CD4-positive, CD25-positive, alpha-beta regulatory T cell (primary cell): ENCODE results near the gene PDE4D. TPM values are rescaled to one million over a fixed set of nuclear protein-coding genes. Genes with fewer than 3 reads are reported as not detected.

Source experiments
- ATAC-seq, 2 donors: fragments of 150-1000 bp; cut with Tn5 transposase; one replicate each; pipeline ENCODE4 v1.10.0; 2021; ENCODE audit warnings: low read depth in 2 of 2, moderate number of reproducible peaks in 2 of 2, moderate library complexity in 1 of 2
- DNase-seq, 3 donors: peaks; one replicate each; pipeline versions ENCODE4 v3.0.0 to v3.0.0-alpha.2; 2012 to 2022; ENCODE audit warnings: mixed read lengths in 1 of 3
- H3K27ac ChIP-seq: one replicate; pipeline ENCODE4 v1.7.0; 2013; ENCODE audit warnings: mild to moderate bottlenecking, low read length; ENCODE audit not compliant: insufficient read depth, poor library complexity, severe bottlenecking
- H3K27me3 ChIP-seq: one replicate; pipeline ENCODE4 v1.7.0; 2013; ENCODE audit warnings: low read length; ENCODE audit not compliant: control insufficient read depth, insufficient read depth
- H3K36me3 ChIP-seq: one replicate; pipeline ENCODE4 v1.7.0; 2013; ENCODE audit warnings: mild to moderate bottlenecking, low read length, moderate library complexity; ENCODE audit not compliant: control insufficient read depth, insufficient read depth
- H3K4me1 ChIP-seq: 2 replicates; pipeline ENCODE4 v1.7.0; 2013; ENCODE audit warnings: mild to moderate bottlenecking, low read length; ENCODE audit not compliant: insufficient read depth, control insufficient read depth, poor library complexity, severe bottlenecking
- H3K4me3 ChIP-seq: one replicate; pipeline ENCODE4 v1.7.0; 2013; ENCODE audit warnings: low read depth, mild to moderate bottlenecking, low read length, moderate library complexity
- H3K9me3 ChIP-seq, 2 experiments: 1 replicate in 1 of 2; 2 replicates in 1 of 2; pipeline ENCODE4 v1.7.0; 2013; ENCODE audit warnings: low read length in 2 of 2, mild to moderate bottlenecking in 1 of 2, moderate library complexity in 1 of 2; ENCODE audit not compliant: control insufficient read depth in 2 of 2
- H3K27ac Mint-ChIP-seq, 3 donors: one replicate each; pipeline ENCODE4 v1.8.0; 2020 to 2022; ENCODE audit warnings: mild to moderate bottlenecking in 3 of 3, mixed read lengths in 3 of 3, moderate library complexity in 2 of 3
- H3K27me3 Mint-ChIP-seq: one replicate; pipeline ENCODE4 v1.8.0; 2022; ENCODE audit warnings: mild to moderate bottlenecking, mixed read lengths
- H3K36me3 Mint-ChIP-seq: one replicate; pipeline ENCODE4 v1.8.0; 2020; ENCODE audit warnings: mixed read lengths
- H3K4me1 Mint-ChIP-seq, 4 donors: one replicate each; pipeline ENCODE4 v1.8.0; 2020 to 2022; ENCODE audit warnings: mixed read lengths in 4 of 4, mild to moderate bottlenecking in 1 of 4
- H3K4me3 Mint-ChIP-seq, 4 donors: one replicate each; pipeline ENCODE4 v1.8.0; 2020 to 2022; ENCODE audit warnings: mild to moderate bottlenecking in 4 of 4, mixed read lengths in 4 of 4, moderate library complexity in 3 of 4
- H3K9me3 Mint-ChIP-seq, 7 donors: one replicate each; pipeline ENCODE4 v1.8.0; 2020 to 2022; ENCODE audit warnings: mixed read lengths in 7 of 7, mild to moderate bottlenecking in 3 of 7, moderate library complexity in 2 of 7
- polyA plus RNA-seq, 4 donors: library from polyadenylated mRNA; unstranded; fragments of 300-500 nt; fragmentation: Illumina TruSeq; gene quantifications; one replicate each; pipeline ENCODE4 v1.2.3, GENCODE V29; 2021
- total RNA-seq: library from RNA; stranded (reverse); gene quantifications from one replicate; pipeline ENCODE4 v1.2.3, GENCODE V29; 2022

The PDE4D gene
- total and polyA plus RNA-seq, 5 donors from 2014 or later = 2.1 to 39.9 (median 4.8) TPM

DNA sequence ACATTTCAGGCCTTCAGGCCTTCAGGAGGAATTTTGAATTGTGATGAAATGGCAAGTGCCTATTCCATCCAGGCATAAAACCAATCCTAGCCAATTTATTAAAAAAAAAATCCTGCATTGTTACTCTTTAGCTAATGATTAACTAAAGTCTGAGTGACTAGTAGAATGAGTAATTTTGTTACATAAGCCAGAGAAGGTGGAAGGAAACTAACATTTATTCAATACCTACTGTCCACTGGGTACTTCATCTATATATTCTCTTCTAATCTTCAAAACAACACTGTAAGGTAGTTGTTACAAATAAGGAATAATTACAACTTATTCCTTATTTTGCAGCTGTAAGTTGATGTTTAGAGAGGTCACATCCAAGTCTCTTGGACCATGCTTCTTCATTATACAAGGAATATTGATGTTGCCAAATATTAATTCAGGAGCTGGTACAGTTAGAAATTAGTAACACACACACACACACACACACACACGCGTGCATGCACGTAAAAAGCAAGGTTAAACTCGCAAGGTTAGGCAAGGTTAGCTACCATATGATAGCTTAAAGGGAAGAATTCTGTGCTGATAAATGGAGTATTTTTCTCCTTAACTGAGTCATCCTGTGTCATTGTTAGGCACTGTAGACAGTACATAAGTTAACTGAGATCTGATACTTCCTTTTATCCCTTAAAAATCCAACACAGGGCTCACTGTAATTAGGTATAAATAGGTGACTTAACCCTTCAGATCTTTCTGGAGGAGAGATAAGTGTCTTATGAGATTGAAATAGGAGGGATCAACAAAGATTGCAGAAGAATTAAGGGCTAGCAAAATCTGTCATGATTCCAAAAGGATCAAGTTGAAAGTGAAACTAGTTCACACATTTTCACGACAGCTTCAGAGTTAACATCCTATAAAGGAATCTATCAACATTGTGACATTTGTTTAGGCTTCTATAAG, 596.9 kb downstream of the PDE4D start:
- no peaks in the 10 kb centered on the region for H3K36me3 ChIP-seq
- Mint-ChIP-seq H3K27ac (peak overlapping the region in 1 of 3 donors; percentile 27), H3K4me3 (peak overlapping the region in 2 of 4 donors; percentile 9 to 59), H3K9me3 (peaks cover 0 to 3% (median 0%) of the 10 kb centered on the region in 7 donors), H3K27me3 (peaks cover 4% of the 10 kb centered on the region), H3K4me1 (peaks cover 0 to 12% (median 2%) of the 10 kb centered on the region in 4 donors), H3K36me3 (no peaks in the 10 kb centered on the region)
- no peaks in the 10 kb centered on the region for H3K4me1 ChIP-seq
- H3K27me3 ChIP-seq = no peaks in the 10 kb centered on the region
- DNase-seq (no peak), ATAC-seq (no peak)
- no peaks in the 10 kb centered on the region for H3K9me3 ChIP-seq
- H3K27ac ChIP-seq = no peak overlapping the region
- peak overlapping the region; percentile 4 for H3K4me3 ChIP-seq

DNA sequence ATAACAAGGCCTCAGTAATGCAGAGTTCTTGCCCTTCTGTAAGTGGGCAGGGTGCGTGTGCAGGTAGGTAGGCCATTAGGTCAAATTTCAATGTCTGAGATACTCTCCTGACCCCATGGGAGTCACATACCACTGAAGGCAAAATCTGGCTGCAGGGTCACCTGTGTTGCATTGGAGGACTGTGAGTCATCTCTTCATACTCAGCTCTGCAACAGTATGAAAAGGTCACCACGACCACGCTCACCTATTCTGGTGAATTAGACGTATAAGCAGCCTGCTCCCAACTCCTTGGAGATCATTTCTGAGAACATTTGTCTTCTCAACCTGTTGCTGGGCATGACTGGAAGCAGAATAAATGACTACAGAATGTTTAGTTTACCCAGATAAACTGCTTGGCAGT, 599.8 kb downstream of the PDE4D start:
- H3K27ac Mint-ChIP-seq = no peak overlapping the region
- H3K4me1 Mint-ChIP-seq = peaks cover 0 to 12% (median 2%) of the 10 kb centered on the region in 4 donors
- Histone ChIP-seq H3K4me3 (no peak overlapping the region), H3K36me3 (no peaks in the 10 kb centered on the region), H3K27ac (no peak overlapping the region), H3K4me1 (no peaks in the 10 kb centered on the region), H3K27me3 (no peaks in the 10 kb centered on the region), H3K9me3 (no peaks in the 10 kb centered on the region)
- no peak overlapping the region for H3K4me3 Mint-ChIP-seq
- H3K36me3 Mint-ChIP-seq = no peaks in the 10 kb centered on the region
- ATAC-seq = no peak
- H3K27me3 Mint-ChIP-seq = no peaks in the 10 kb centered on the region
- peaks cover 0 to 3% (median 0%) of the 10 kb centered on the region in 7 donors for H3K9me3 Mint-ChIP-seq
- DNase-seq = no peak

DNA sequence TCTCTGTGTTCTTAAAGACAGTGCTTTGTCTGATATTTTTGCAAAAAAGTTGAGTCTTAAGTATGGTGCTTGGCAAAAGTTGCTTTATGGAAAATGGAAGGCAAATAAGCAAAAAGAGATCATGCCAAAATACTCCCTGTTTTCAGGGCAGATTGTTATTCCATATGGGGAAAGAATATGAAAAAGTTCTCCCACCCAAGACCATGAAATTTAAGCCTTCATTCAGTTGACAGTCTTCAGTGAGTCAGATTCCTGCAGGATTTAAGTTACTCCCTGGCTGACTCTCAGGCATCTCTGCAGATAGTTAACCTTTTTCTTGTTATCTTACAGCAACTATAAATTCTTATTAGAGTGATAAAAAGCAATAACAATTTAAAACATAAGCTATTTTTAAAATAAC, 601.6 kb downstream of the PDE4D start:
- Histone ChIP-seq H3K27ac (no peak overlapping the region), H3K36me3 (no peaks in the 10 kb centered on the region), H3K9me3 (no peaks in the 10 kb centered on the region), H3K27me3 (no peaks in the 10 kb centered on the region), H3K4me1 (no peaks in the 10 kb centered on the region), H3K4me3 (no peak overlapping the region)
- no peaks in the 10 kb centered on the region for H3K36me3 Mint-ChIP-seq
- H3K4me1 Mint-ChIP-seq = peaks cover 0 to 5% (median under 1%) of the 10 kb centered on the region in 4 donors
- H3K27me3 Mint-ChIP-seq = no peaks in the 10 kb centered on the region
- no peak for DNase-seq
- no peak for ATAC-seq
- H3K9me3 Mint-ChIP-seq = no peaks in the 10 kb centered on the region
- H3K4me3 Mint-ChIP-seq = no peak overlapping the region
- H3K27ac Mint-ChIP-seq = no peak overlapping the region

DNA sequence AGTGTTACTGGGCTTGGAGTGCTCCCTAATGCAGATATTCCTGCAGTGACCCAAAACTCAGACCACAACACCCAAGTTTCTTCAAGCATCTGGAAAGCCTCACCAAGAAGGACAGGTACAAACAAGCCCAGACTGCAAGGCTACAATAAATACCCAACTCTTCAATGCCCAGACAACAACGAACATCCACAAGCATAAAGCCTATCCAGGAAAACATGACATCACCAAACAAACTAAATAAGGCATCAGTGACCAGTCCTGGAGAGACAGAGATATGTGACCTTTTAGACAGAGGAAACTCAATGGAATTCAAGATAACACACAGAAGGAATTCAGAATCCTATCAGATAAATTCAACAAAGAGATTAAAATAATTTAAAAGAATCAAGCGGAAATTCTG, 605.6 kb downstream of the PDE4D start:
- Histone ChIP-seq H3K36me3 (no peaks in the 10 kb centered on the region), H3K27me3 (no peaks in the 10 kb centered on the region), H3K4me1 (no peaks in the 10 kb centered on the region), H3K27ac (no peak overlapping the region), H3K4me3 (no peak overlapping the region), H3K9me3 (no peaks in the 10 kb centered on the region)
- Mint-ChIP-seq H3K27ac (no peak overlapping the region), H3K9me3 (no peaks in the 10 kb centered on the region), H3K36me3 (no peaks in the 10 kb centered on the region), H3K27me3 (no peaks in the 10 kb centered on the region), H3K4me3 (no peak overlapping the region), H3K4me1 (no peaks in the 10 kb centered on the region)
- ATAC-seq (no peak), DNase-seq (no peak)

DNA sequence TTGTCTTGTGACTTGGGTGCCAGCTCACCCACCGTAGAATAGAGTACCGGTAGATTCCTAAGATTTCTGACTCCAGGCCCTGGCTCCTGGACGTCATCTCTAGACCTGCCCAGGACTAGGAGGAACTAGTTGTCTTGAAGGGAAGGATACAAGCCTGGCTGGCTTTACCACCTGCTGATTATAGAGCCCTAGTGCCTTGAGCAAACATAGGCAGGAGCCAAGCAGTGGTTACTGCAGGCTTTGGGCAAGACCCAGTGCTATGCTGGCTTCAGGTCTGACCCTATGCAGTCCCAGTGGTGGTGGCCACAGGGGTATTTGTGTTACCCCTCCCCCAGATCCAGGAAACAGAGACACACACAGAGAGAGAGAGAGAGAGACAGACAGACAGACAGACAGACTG, 606.2 kb downstream of the PDE4D start:
- Histone ChIP-seq H3K4me1 (no peaks in the 10 kb centered on the region), H3K27me3 (no peaks in the 10 kb centered on the region), H3K4me3 (no peak overlapping the region), H3K9me3 (no peaks in the 10 kb centered on the region), H3K27ac (no peak overlapping the region), H3K36me3 (no peaks in the 10 kb centered on the region)
- H3K9me3 Mint-ChIP-seq = no peaks in the 10 kb centered on the region
- DNase-seq = no peak
- no peaks in the 10 kb centered on the region for H3K27me3 Mint-ChIP-seq
- H3K4me1 Mint-ChIP-seq = no peaks in the 10 kb centered on the region
- ATAC-seq = no peak
- no peaks in the 10 kb centered on the region for H3K36me3 Mint-ChIP-seq
- H3K27ac Mint-ChIP-seq = no peak overlapping the region
- no peak overlapping the region for H3K4me3 Mint-ChIP-seq

DNA sequence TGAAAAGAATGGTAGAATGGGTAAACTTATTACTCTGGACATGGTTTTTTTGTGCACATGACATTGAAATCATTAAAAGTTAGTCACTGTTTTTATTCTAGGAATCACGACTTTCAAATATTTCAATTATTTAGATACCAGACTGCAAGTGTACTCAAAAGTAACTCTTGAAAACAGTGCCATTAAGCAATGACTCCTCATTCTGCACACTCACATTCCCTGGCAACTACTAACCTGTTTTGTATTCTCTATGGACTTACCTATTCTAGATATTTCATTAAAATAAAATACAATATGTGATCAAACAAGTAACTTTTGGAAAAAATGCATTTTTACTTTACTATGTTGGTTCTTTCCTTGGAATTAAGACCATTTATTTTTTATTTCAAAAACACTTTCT, 607.0 kb downstream of the PDE4D start:
- H3K36me3 ChIP-seq = no peaks in the 10 kb centered on the region
- no peak overlapping the region for H3K4me3 Mint-ChIP-seq
- no peaks in the 10 kb centered on the region for H3K36me3 Mint-ChIP-seq
- no peak for ATAC-seq
- no peak overlapping the region for H3K27ac ChIP-seq
- no peak overlapping the region for H3K27ac Mint-ChIP-seq
- no peaks in the 10 kb centered on the region for H3K4me1 ChIP-seq
- no peak overlapping the region for H3K4me3 ChIP-seq
- no peaks in the 10 kb centered on the region for H3K4me1 Mint-ChIP-seq
- H3K27me3 Mint-ChIP-seq = no peaks in the 10 kb centered on the region
- H3K9me3 Mint-ChIP-seq = no peaks in the 10 kb centered on the region
- H3K9me3 ChIP-seq = no peaks in the 10 kb centered on the region
- no peaks in the 10 kb centered on the region for H3K27me3 ChIP-seq
- no peak for DNase-seq

DNA sequence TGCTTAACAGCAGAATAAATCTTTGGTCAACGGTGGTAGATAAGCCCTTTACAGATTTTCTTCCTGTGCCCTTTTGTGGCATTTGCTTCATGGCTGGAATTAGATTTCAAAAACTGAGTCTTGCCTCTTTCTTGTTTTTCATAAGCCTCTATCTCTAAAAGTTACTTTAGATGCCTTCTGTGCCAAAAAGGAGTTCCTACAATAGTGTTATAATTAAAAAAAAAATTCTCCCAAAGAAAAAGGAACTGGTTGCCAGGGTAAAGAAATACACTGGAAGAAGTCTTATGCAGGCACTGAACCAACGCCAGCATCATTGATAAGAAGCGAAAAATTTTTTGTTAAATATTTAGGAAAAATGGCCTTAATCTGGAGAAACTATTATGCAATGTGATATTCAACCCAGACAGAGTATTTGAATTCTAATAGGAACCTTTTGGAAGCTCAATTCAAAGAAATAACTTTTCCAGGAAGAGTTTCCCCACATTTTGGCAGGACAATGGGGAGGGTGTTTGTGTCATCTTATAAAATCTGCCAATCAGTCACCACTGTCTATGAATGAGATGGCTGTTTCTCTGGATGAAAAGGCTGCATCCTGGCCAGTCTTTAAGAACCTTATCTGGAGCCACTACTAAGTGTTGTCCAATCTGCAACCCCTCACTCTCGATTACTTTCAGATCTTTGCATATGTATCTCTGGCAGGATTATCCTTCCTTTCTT, 608.1 kb downstream of the PDE4D start:
- no peaks in the 10 kb centered on the region for H3K36me3 ChIP-seq
- DNase-seq (no peak), ATAC-seq (no peak)
- Mint-ChIP-seq H3K27ac (no peak overlapping the region), H3K4me1 (no peaks in the 10 kb centered on the region), H3K36me3 (no peaks in the 10 kb centered on the region), H3K9me3 (no peaks in the 10 kb centered on the region), H3K4me3 (no peak overlapping the region), H3K27me3 (no peaks in the 10 kb centered on the region)
- no peak overlapping the region for H3K27ac ChIP-seq
- no peaks in the 10 kb centered on the region for H3K27me3 ChIP-seq
- no peaks in the 10 kb centered on the region for H3K4me1 ChIP-seq
- H3K9me3 ChIP-seq = no peaks in the 10 kb centered on the region
- H3K4me3 ChIP-seq = no peak overlapping the region
